WTC11 (cell line): Measurements from ENCODE around the gene C4BPA.

Experiments
- AFF4 ChIP-seq: sonication (generic); formaldehyde crosslinking; IDR thresholded peaks from 2 replicates; pipeline ENCODE4 v1.8.1; 2023; ENCODE audit warnings: mild to moderate bottlenecking, missing genetic modification reagents, borderline replicate concordance
- CTCF ChIP-seq: fragments of 200-600 bp; IDR thresholded peaks from 2 replicates; pipeline ENCODE4 v1.8.0; 2022; ENCODE audit warnings: antibody characterized with exemption
- ESRRA ChIP-seq: sonication (generic); formaldehyde crosslinking; IDR thresholded peaks from 2 replicates; pipeline ENCODE4 v1.8.1; 2022; ENCODE audit warnings: mild to moderate bottlenecking, missing genetic modification reagents, borderline replicate concordance
- ZNF396 ChIP-seq: fragments of 250-450 bp; sonication (Bioruptor Pico); IDR thresholded peaks from 2 replicates; pipeline ENCODE4 v1.8.0; 2021; ENCODE audit warnings: mild to moderate bottlenecking, moderate library complexity, borderline replicate concordance

DNA sequence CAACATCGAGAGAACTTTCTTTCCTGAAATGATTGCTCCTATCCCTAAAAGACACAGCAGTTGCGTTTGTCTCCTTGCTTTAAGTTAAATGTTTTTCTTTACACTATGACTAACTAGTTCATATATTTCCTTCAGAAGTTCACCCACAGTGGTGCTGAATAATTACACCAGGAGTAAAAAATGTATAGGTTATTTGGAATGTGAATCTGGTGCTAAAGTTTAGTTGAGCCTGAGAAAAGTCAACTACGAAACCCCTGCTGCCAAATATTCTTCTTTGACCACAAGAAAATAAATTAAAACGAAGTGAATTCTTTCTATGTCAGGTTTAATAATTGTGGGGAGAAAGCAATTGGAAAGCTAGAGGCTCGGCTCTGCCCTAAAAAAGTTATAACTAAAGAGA, 52.8 kb downstream of the C4BPA start:
- TF ChIP-seq ESRRA (CRISPR knock-in tag) (no peak), CTCF (no peak), AFF4 (CRISPR knock-in tag) (no peak), ZNF396 (CRISPR knock-in tag) (no peak)
